IMR-90 (cell line): ENCODE data around the gene ATP1A4. TPM values are rescaled to one million over a fixed set of nuclear protein-coding genes. Genes with fewer than 3 reads are reported as not detected.

ENCODE experiments used
- ATAC-seq: fragments of 200-7000 bp; cut with Tn5 transposase; 2 replicates; pipeline ENCODE4 v1.9.1; 2020; ENCODE audit warnings: low read depth, mild to moderate bottlenecking, moderate library complexity
- BruUV-seq: library from RNA; stranded (reverse); fragments of 400-500 nt; replicated peaks from 2 replicates; lab custom pipeline; 2021; lab: Mats Ljungman, UMichigan
- CTCF ChIA-PET: fragments of 300-600 bp; formaldehyde crosslinking; extraction: SDS; loops from one replicate; lab custom pipeline; 2021; ENCODE audit warnings: antibody characterized with exemption; lab: Yijun Ruan, JAX
- POLR2A ChIA-PET: fragments of 300-600 bp; sonication (Branson Sonifier 250); formaldehyde crosslinking; loops from one replicate; lab custom pipeline; 2022; ENCODE audit warnings: antibody characterized with exemption; ENCODE audit not compliant: unreplicated experiment; lab: Charles Lee
- DNase-seq: peaks from one replicate; pipeline ENCODE4 v3.0.0; 2013
- H2AFZ ChIP-seq: replicated peaks from 2 replicates; pipeline ENCODE3; 2013; ENCODE audit warnings: low read length, mild to moderate bottlenecking; ENCODE audit not compliant: poor library complexity
- H2AK5ac ChIP-seq: 2 replicates; pipeline ENCODE4 v1.6.1; 2013; ENCODE audit warnings: low read depth, low read length, inconsistent platforms
- H2AK9ac ChIP-seq: replicated peaks from 2 replicates; pipeline ENCODE3; 2013; ENCODE audit warnings: mild to moderate bottlenecking, low read depth, low read length, moderate library complexity; ENCODE audit not compliant: poor library complexity
- H2BK120ac ChIP-seq: 2 replicates; pipeline ENCODE4 v1.6.1; 2013; ENCODE audit warnings: low read depth, low read length, inconsistent platforms
- H2BK15ac ChIP-seq: 3 replicates; pipeline ENCODE4 v1.6.1; 2013; ENCODE audit warnings: low read depth, low read length, inconsistent platforms
- H2BK20ac ChIP-seq: 2 replicates; pipeline ENCODE4 v1.6.1; 2013; ENCODE audit warnings: low read depth, mild to moderate bottlenecking, inconsistent platforms, low read length, moderate library complexity
- H2BK5ac ChIP-seq: 2 replicates; pipeline ENCODE4 v1.6.1; 2013; ENCODE audit warnings: mild to moderate bottlenecking, low read depth, low read length, inconsistent platforms; ENCODE audit not compliant: poor library complexity, severe bottlenecking
- H3K14ac ChIP-seq: replicated peaks from 2 replicates; pipeline ENCODE4 v1.6.1; 2013; ENCODE audit warnings: low read depth, low read length, inconsistent platforms
- H3K18ac ChIP-seq: 2 replicates; pipeline ENCODE4 v1.6.1; 2013; ENCODE audit warnings: low read depth, low read length, control low read depth
- H3K23ac ChIP-seq: 2 replicates; pipeline ENCODE4 v1.6.1; 2013; ENCODE audit warnings: low read depth, low read length, inconsistent platforms
- H3K27ac ChIP-seq: 2 replicates; pipeline ENCODE4 v1.5.1; 2013; ENCODE audit warnings: mild to moderate bottlenecking, control low read depth, low read length; ENCODE audit not compliant: insufficient read depth
- H3K27me3 ChIP-seq: 2 replicates; pipeline ENCODE4 v1.6.1; 2013; ENCODE audit warnings: low read length; ENCODE audit not compliant: control insufficient read depth, insufficient read depth
- H3K36me3 ChIP-seq: 2 replicates; pipeline ENCODE4 v1.6.1; 2013; ENCODE audit warnings: low read length, mixed read lengths; ENCODE audit not compliant: control insufficient read depth, insufficient read depth
- H3K4ac ChIP-seq: 2 replicates; pipeline ENCODE4 v1.6.1; 2013; ENCODE audit warnings: low read depth, low read length, inconsistent platforms
- H3K4me1 ChIP-seq: 2 replicates; pipeline ENCODE4 v1.6.1; 2013; ENCODE audit warnings: low read length, mixed read lengths; ENCODE audit not compliant: control insufficient read depth, insufficient read depth
- H3K4me2 ChIP-seq: 2 replicates; pipeline ENCODE4 v1.6.1; 2013; ENCODE audit warnings: low read depth, mild to moderate bottlenecking, control low read depth, low read length, moderate library complexity
- H3K4me3 ChIP-seq: 2 replicates; pipeline ENCODE4 v1.5.1; 2013; ENCODE audit warnings: low read depth, mild to moderate bottlenecking, control low read depth, low read length, moderate library complexity; ENCODE audit not compliant: insufficient read depth
- H3K56ac ChIP-seq: 2 replicates; pipeline ENCODE4 v1.6.1; 2013; ENCODE audit warnings: low read length, inconsistent platforms; ENCODE audit not compliant: insufficient read depth; ENCODE audit errors: extremely low read depth
- H3K79me1 ChIP-seq, 2 experiments: 2 replicates each; pipeline ENCODE4 v1.6.1; 2013; ENCODE audit warnings: low read length in 2 of 2, inconsistent platforms in 1 of 2, low read depth in 1 of 2
- H3K9ac ChIP-seq: 2 replicates; pipeline ENCODE4 v1.6.1; 2013; ENCODE audit warnings: low read depth, low read length, control low read depth
- H3K9me1 ChIP-seq: 2 replicates; pipeline ENCODE4 v1.6.1; 2013; ENCODE audit warnings: low read length, inconsistent platforms; ENCODE audit not compliant: insufficient read depth
- H3K9me3 ChIP-seq: 2 replicates; pipeline ENCODE4 v1.6.1; 2013; ENCODE audit warnings: low read length; ENCODE audit not compliant: control insufficient read depth, insufficient read depth
- H4K20me1 ChIP-seq: 2 replicates; pipeline ENCODE4 v1.6.1; 2013; ENCODE audit warnings: low read length, inconsistent platforms; ENCODE audit not compliant: insufficient read depth
- H4K5ac ChIP-seq: 2 replicates; pipeline ENCODE4 v1.6.1; 2013; ENCODE audit warnings: mild to moderate bottlenecking, low read depth, low read length, control low read depth
- H4K8ac ChIP-seq, 2 experiments: 2 replicates each; pipeline ENCODE4 v1.6.1; 2013; ENCODE audit warnings: low read depth in 2 of 2, low read length in 2 of 2, control low read depth in 1 of 2, inconsistent platforms in 1 of 2
- H4K91ac ChIP-seq: 2 replicates; pipeline ENCODE4 v1.6.1; 2013; ENCODE audit warnings: low read depth, low read length, inconsistent platforms; ENCODE audit not compliant: insufficient read depth
- CHD1 ChIP-seq: IDR thresholded peaks from 2 replicates; pipeline ENCODE4 v1.6.1; 2012; ENCODE audit warnings: low read depth, low read length, improper control_type of control experiment
- CTCF ChIP-seq: conservative IDR thresholded peaks from 2 replicates; pipeline ENCODE4 v1.5.1; 2012; ENCODE audit warnings: mild to moderate bottlenecking, low read depth, low read length, improper control_type of control experiment
- ELK1 ChIP-seq: fragments of 150-350 bp; IDR thresholded peaks from 2 replicates; pipeline ENCODE4 v1.6.1; 2016; ENCODE audit warnings: low read depth, mild to moderate bottlenecking, low read length, moderate library complexity, borderline replicate concordance
- FOS ChIP-seq: fragments of 150-350 bp; IDR thresholded peaks from 2 replicates; pipeline ENCODE4 v1.6.1; 2016; ENCODE audit warnings: low read depth, low read length
- MAZ ChIP-seq: IDR thresholded peaks from 2 replicates; pipeline ENCODE4 v1.6.1; 2012; ENCODE audit warnings: low read depth, mild to moderate bottlenecking, low read length, improper control_type of control experiment, moderate library complexity, borderline replicate concordance
- NFE2L2 ChIP-seq: fragments of 150-350 bp; IDR thresholded peaks from 2 replicates; pipeline ENCODE4 v1.6.1; 2016; ENCODE audit warnings: low read depth, mild to moderate bottlenecking, low read length
- POLR2A ChIP-seq: IDR thresholded peaks from 2 replicates; pipeline ENCODE4 v1.6.1; 2012; ENCODE audit warnings: mild to moderate bottlenecking, low read depth, low read length
- RAD21 ChIP-seq: IDR thresholded peaks from 2 replicates; pipeline ENCODE4 v1.6.1; 2012; ENCODE audit warnings: low read length, improper control_type of control experiment
- RFX5 ChIP-seq: IDR thresholded peaks from 2 replicates; pipeline ENCODE4 v1.8.0; 2012; ENCODE audit warnings: low read depth, mild to moderate bottlenecking, low read length, moderate library complexity
- USF2 ChIP-seq: fragments of 150-350 bp; IDR thresholded peaks from 2 replicates; pipeline ENCODE4 v1.6.1; 2017; ENCODE audit warnings: mild to moderate bottlenecking, antibody characterized with exemption, low read length, low read depth
- WGBS, 2 experiments: methylation state at CpG; one replicate each; pipeline versions ENCODE4 v1.1.5 to v1.1.7; 2013; ENCODE audit warnings: missing lambda C conversion rate in 2 of 2; ENCODE audit not compliant: insufficient read length in 1 of 2; ENCODE audit errors: extremely low coverage in 2 of 2; 5-methylcytosine and 5-hydroxymethylcytosine counted together
- dilution Hi-C: fragments of 300-500 bp; cut with HindIII; formaldehyde crosslinking; loops from one replicate; pipeline ENCODE4 v1.14.3; 2018; ENCODE audit warnings: low sequenced_read_pairs; ENCODE audit not compliant: unreplicated experiment
- in situ Hi-C: fragments of 300-500 bp; cut with MboI; formaldehyde crosslinking; loops from 3 replicates; pipeline ENCODE4 v1.14.3; 2019; ENCODE audit warnings: low sequenced_read_pairs, inconsistent platforms, mixed read lengths
- intact Hi-C: fragments of 100-400 bp; cut with micrococcal nuclease; formaldehyde crosslinking; loops from 2 replicates; pipeline ENCODE4 v1.10.0; 2022
- polyA plus RNA-seq, 3 experiments: library from polyadenylated mRNA; depleted of rRNA; stranded (reverse); fragments of >200 nt; gene quantifications; 2 replicates each; pipeline ENCODE4 v1.2.3, GENCODE V29; 2012; ENCODE audit warnings: low replicate concordance in 1 of 3
- total RNA-seq: library from RNA; depleted of rRNA; stranded (reverse); fragments of >200 nt; gene quantifications from 2 replicates; pipeline ENCODE4 v1.2.3, GENCODE V29; 2012

The ATP1A4 gene
- total and polyA plus RNA-seq, 2 of the 4 experiments (the other 2 are of a cell fraction) = not detected

GRCh38 chr1:160113407-160113806 is 38.0 kb upstream of the ATP1A4 start:
- H4K5ac ChIP-seq = no peak overlapping the region
- no TSS peak for BruUV-seq
- no peak for ATAC-seq
- WGBS, 2 experiments = 80% methylated on average over 4 of the region's 8 CpGs; no CpG with 5 or more reads in 1 of the 2 experiments
- in situ Hi-C loops = no loop called here
- H2BK20ac ChIP-seq = no peak overlapping the region
- no peak overlapping the region for H3K27ac ChIP-seq
- POLR2A ChIA-PET = no interaction called here
- H3K4me2 ChIP-seq = no peak overlapping the region
- peaks cover 62% of the 10 kb centered on the region for H3K27me3 ChIP-seq
- CTCF ChIA-PET = no interaction called here
- H2AK9ac ChIP-seq = no peak overlapping the region
- H4K8ac ChIP-seq = no peak overlapping the region
- no peak overlapping the region for H2BK5ac ChIP-seq
- no peak overlapping the region for H2AK5ac ChIP-seq
- no peak overlapping the region for H2BK15ac ChIP-seq
- H3K4me3 ChIP-seq = no peak overlapping the region
- H3K4ac ChIP-seq = no peak overlapping the region
- no peak overlapping the region for H3K56ac ChIP-seq
- H4K91ac ChIP-seq = no peak overlapping the region
- TF ChIP-seq FOS = no peak
- TF ChIP-seq ELK1 = no peak
- TF ChIP-seq USF2 = no peak
- TF ChIP-seq POLR2A = no peak
- no peak for TF ChIP-seq NFE2L2
- TF ChIP-seq RAD21 = no peak
- no peak for TF ChIP-seq CTCF
- no peak for TF ChIP-seq RFX5
- no peak for TF ChIP-seq CHD1
- TF ChIP-seq MAZ = no peak
- H3K14ac ChIP-seq = no peak overlapping the region
- H4K20me1 ChIP-seq = no peaks in the 10 kb centered on the region
- no peaks in the 10 kb centered on the region; the same call in 1 of the 2 replicates for H3K9me1 ChIP-seq
- no peaks in the 10 kb centered on the region for H3K36me3 ChIP-seq
- H2AFZ ChIP-seq = no peak overlapping the region
- peaks cover 23% of the 10 kb centered on the region for H3K4me1 ChIP-seq
- H3K23ac ChIP-seq = no peak overlapping the region
- intact Hi-C loops = no loop called here
- no peak overlapping the region for H2BK120ac ChIP-seq
- dilution Hi-C loops = no loop called here
- no peak for DNase-seq
- no peaks in the 10 kb centered on the region for H3K9me3 ChIP-seq
- H3K79me1 ChIP-seq = no peaks in the 10 kb centered on the region
- no peak overlapping the region for H3K9ac ChIP-seq
- no peak overlapping the region for H3K18ac ChIP-seq
